Smooth muscle cell (in vitro differentiated cells): Measurements from ENCODE around the gene FARP1. TPM values are rescaled to one million over a fixed set of nuclear protein-coding genes. Genes with fewer than 3 reads are reported as not detected.

ENCODE experiments used
- DNase-seq: peaks from one replicate; lab custom pipeline; 2025; ENCODE audit not compliant: unreplicated experiment; lab: John Stamatoyannopoulos, UW
- H2AFZ ChIP-seq: fragments of 200-600 bp; sonication (generic); 2 replicates; pipeline ENCODE4 v1.6.0; 2016; ENCODE audit warnings: antibody characterized with exemption, low read depth, mild to moderate bottlenecking
- H3F3A ChIP-seq: fragments of 200-600 bp; sonication (generic); 2 replicates; pipeline ENCODE4 v1.6.0; 2017; ENCODE audit warnings: antibody characterized with exemption, low read depth
- H3K27ac ChIP-seq: fragments of 200-600 bp; sonication (generic); 2 replicates; pipeline ENCODE4 v1.5.1; 2016; ENCODE audit warnings: low read depth, mild to moderate bottlenecking
- H3K27me3 ChIP-seq: fragments of 200-600 bp; sonication (generic); 2 replicates; pipeline ENCODE4 v1.6.1; 2016; ENCODE audit warnings: low read depth, mild to moderate bottlenecking
- H3K36me3 ChIP-seq: fragments of 200-600 bp; sonication (generic); 2 replicates; pipeline ENCODE4 v1.5.1; 2016; ENCODE audit warnings: low read depth
- H3K4me1 ChIP-seq: fragments of 200-600 bp; sonication (generic); 2 replicates; pipeline ENCODE4 v1.5.1; 2016; ENCODE audit warnings: low read depth
- H3K4me2 ChIP-seq: fragments of 200-600 bp; sonication (generic); 2 replicates; pipeline ENCODE4 v1.6.0; 2016; ENCODE audit warnings: mild to moderate bottlenecking
- H3K4me3 ChIP-seq: fragments of 200-600 bp; sonication (generic); 2 replicates; pipeline ENCODE4 v1.5.1; 2016; ENCODE audit warnings: mild to moderate bottlenecking
- H3K79me2 ChIP-seq: fragments of 200-600 bp; sonication (generic); 2 replicates; pipeline ENCODE4 v1.6.0; 2016; ENCODE audit warnings: low read depth, mild to moderate bottlenecking
- H3K9ac ChIP-seq: fragments of 200-600 bp; sonication (generic); 2 replicates; pipeline ENCODE4 v1.6.0; 2016; ENCODE audit warnings: low read depth
- H3K9me3 ChIP-seq: fragments of 200-600 bp; sonication (generic); replicated peaks from 2 replicates; pipeline ENCODE4 v1.5.1; 2016; ENCODE audit warnings: low read depth
- H4K20me1 ChIP-seq: fragments of 200-600 bp; sonication (generic); 2 replicates; pipeline ENCODE4 v1.6.0; 2016; ENCODE audit warnings: low read depth
- WGBS: methylation state at CpG from one replicate; pipeline ENCODE4 v1.1.7; 2016; ENCODE audit warnings: low lambda C conversion rate; 5-methylcytosine and 5-hydroxymethylcytosine counted together
- polyA plus RNA-seq: library from polyadenylated mRNA; unstranded; fragments of >200 nt; fragmentation: Nextera tagmentation; extraction: Ambion mirVana; gene quantifications from 2 replicates; pipeline ENCODE4 v1.2.1, GENCODE V29; 2016
- total RNA-seq: library from RNA; depleted of rRNA; stranded (reverse); fragments of >200 nt; gene quantifications from 2 replicates; pipeline ENCODE4 v1.2.3, GENCODE V29; 2014
- TF ChIP-seq, protein P1 (sequence below): fragments of 200-600 bp; sonication (generic); IDR thresholded peaks from 2 replicates; pipeline ENCODE4 v1.5.1; 2017; ENCODE audit warnings: borderline replicate concordance, mild to moderate bottlenecking, antibody characterized with exemption; ENCODE audit not compliant: insufficient read depth, poor library complexity, severe bottlenecking

FARP1 gene
- total and polyA plus RNA-seq, 2 experiments from 2014 or later: 59.4 to 104 TPM

DNA sequence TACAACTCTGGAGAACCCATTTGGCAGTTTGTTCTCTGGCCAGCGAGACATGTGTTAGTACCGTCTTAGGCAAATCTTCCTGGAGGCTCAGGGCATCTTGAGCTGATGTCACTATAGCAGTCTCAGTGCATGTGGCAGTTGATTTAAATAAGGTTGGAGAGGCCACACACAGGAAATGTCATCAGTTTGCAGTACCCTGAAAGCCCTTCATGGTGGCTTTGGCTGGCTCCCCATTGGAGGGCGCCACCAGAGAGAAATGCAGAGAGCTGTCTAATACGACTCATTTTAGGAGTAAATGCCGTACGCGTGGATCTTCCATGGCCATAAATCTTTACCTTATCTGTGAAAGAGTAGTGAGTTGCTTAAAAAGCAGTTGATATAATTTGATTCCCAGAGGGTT, 270.9 kb downstream of the FARP1 start:
- Histone ChIP-seq H3F3A (no peaks in the 10 kb centered on the region), H2AFZ (no peak overlapping the region), H3K9me3 (no peaks in the 10 kb centered on the region), H4K20me1 (no peaks in the 10 kb centered on the region), H3K79me2 (no peaks in the 10 kb centered on the region), H3K27me3 (no peaks in the 10 kb centered on the region), H3K36me3 (no peaks in the 10 kb centered on the region), H3K9ac (no peak overlapping the region), H3K4me3 (no peak overlapping the region), H3K4me2 (no peak overlapping the region), H3K27ac (no peak overlapping the region), H3K4me1 (no peaks in the 10 kb centered on the region)
- 93% methylated on average over 7 of the region's 7 CpGs for WGBS
- DNase-seq: no peak
- TF ChIP-seq, protein P1, sequence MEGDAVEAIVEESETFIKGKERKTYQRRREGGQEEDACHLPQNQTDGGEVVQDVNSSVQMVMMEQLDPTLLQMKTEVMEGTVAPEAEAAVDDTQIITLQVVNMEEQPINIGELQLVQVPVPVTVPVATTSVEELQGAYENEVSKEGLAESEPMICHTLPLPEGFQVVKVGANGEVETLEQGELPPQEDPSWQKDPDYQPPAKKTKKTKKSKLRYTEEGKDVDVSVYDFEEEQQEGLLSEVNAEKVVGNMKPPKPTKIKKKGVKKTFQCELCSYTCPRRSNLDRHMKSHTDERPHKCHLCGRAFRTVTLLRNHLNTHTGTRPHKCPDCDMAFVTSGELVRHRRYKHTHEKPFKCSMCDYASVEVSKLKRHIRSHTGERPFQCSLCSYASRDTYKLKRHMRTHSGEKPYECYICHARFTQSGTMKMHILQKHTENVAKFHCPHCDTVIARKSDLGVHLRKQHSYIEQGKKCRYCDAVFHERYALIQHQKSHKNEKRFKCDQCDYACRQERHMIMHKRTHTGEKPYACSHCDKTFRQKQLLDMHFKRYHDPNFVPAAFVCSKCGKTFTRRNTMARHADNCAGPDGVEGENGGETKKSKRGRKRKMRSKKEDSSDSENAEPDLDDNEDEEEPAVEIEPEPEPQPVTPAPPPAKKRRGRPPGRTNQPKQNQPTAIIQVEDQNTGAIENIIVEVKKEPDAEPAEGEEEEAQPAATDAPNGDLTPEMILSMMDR: no peak

DNA sequence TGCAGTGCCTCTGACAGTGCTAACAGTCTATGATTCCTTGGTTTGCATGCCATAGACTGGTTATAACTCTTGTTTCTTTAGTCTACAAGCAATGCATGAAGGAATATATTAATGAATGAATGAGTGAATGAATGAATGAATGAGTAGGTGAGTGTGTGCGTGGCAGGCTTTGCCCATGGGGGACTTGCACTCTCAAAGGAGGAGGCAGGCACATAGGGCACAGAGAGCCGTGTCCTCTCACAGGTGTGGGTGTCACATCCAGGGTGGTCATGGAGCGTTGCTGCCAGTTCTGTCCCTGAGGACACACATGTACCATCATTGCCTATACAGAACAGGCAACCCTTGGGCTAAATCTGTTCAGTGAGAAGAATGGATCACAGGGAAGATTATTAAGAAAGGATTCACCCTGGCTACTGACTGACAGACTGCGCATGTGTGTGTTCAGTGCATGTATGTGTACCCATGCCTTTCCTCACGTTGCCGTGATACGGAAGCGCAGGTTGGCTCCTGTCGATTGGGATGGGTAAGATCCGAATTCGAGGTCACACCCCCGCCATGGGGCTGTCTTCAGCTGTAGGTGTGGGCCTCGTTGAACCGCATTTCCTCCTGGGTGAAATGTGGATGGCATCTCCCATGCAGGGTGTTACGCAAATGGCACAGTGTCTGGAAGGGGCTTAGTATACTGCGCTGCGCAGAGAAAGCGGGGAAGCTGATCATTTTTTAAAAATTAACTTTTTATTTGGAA, 272.6 kb downstream of the FARP1 start:
- Histone ChIP-seq H4K20me1 (no peaks in the 10 kb centered on the region), H2AFZ (no peak overlapping the region), H3K79me2 (no peaks in the 10 kb centered on the region), H3K27ac (no peak overlapping the region), H3K4me1 (no peaks in the 10 kb centered on the region), H3K4me2 (no peak overlapping the region), H3K27me3 (no peaks in the 10 kb centered on the region), H3K36me3 (no peaks in the 10 kb centered on the region), H3K9me3 (no peaks in the 10 kb centered on the region), H3K4me3 (no peak overlapping the region), H3F3A (no peaks in the 10 kb centered on the region), H3K9ac (no peak overlapping the region)
- WGBS: 98% methylated on average over 18 of the region's 18 CpGs
- TF ChIP-seq, protein P1: no peak
- DNase-seq: no peak

DNA sequence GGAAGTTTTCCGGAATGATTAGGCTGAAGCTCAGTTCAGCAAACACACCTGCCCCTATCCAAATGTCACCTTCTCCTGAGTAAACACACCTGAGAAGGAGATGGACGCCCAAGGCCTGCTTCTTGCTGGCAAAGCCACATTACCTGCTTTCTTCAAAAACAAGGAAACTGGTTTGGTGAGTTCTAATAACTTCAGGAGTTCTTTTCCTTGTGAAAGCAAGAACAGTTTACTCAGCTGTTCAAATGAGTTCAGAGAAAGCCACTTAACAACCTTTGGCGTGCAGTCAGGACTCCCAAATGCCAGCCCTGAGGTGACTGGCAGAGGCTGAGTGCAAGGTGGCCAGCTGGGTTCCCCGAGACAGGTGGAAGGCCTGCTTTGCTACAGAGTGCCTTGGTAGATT, 273.5 kb downstream of the FARP1 start:
- no peak overlapping the region for H2AFZ ChIP-seq
- no peak overlapping the region for H3K9ac ChIP-seq
- no peak overlapping the region for H3K4me3 ChIP-seq
- no peak overlapping the region for H3K4me2 ChIP-seq
- H3F3A ChIP-seq: no peaks in the 10 kb centered on the region
- no peaks in the 10 kb centered on the region for H3K79me2 ChIP-seq
- H3K36me3 ChIP-seq: no peaks in the 10 kb centered on the region
- no peak overlapping the region for H3K27ac ChIP-seq
- H3K9me3 ChIP-seq: no peaks in the 10 kb centered on the region
- H3K27me3 ChIP-seq: no peaks in the 10 kb centered on the region
- 82% methylated on average over 4 of the region's 4 CpGs for WGBS
- DNase-seq: no peak
- H3K4me1 ChIP-seq: no peaks in the 10 kb centered on the region
- H4K20me1 ChIP-seq: no peaks in the 10 kb centered on the region
- TF ChIP-seq, protein P1: no peak
